IMR-90 (cell line): ENCODE data around the gene TPPP. TPM values are rescaled to one million over a fixed set of nuclear protein-coding genes. Genes with fewer than 3 reads are reported as not detected.

Source experiments
- ATAC-seq: fragments of 200-7000 bp; cut with Tn5 transposase; 2 replicates; pipeline ENCODE4 v1.9.1; 2020; ENCODE audit warnings: low read depth, mild to moderate bottlenecking, moderate library complexity
- BruUV-seq: library from RNA; stranded (reverse); fragments of 400-500 nt; replicated peaks from 2 replicates; lab custom pipeline; 2021; lab: Mats Ljungman, UMichigan
- CTCF ChIA-PET: fragments of 300-600 bp; formaldehyde crosslinking; extraction: SDS; loops from one replicate; lab custom pipeline; 2021; ENCODE audit warnings: antibody characterized with exemption; lab: Yijun Ruan, JAX
- POLR2A ChIA-PET: fragments of 300-600 bp; sonication (Branson Sonifier 250); formaldehyde crosslinking; loops from one replicate; lab custom pipeline; 2022; ENCODE audit warnings: antibody characterized with exemption; ENCODE audit not compliant: unreplicated experiment; lab: Charles Lee
- DNase-seq: peaks from one replicate; pipeline ENCODE4 v3.0.0; 2013
- H2AFZ ChIP-seq: replicated peaks from 2 replicates; pipeline ENCODE3; 2013; ENCODE audit warnings: low read length, mild to moderate bottlenecking; ENCODE audit not compliant: poor library complexity
- H2AK5ac ChIP-seq: 2 replicates; pipeline ENCODE4 v1.6.1; 2013; ENCODE audit warnings: low read depth, low read length, inconsistent platforms
- H2AK9ac ChIP-seq: replicated peaks from 2 replicates; pipeline ENCODE3; 2013; ENCODE audit warnings: mild to moderate bottlenecking, low read depth, low read length, moderate library complexity; ENCODE audit not compliant: poor library complexity
- H2BK120ac ChIP-seq: 2 replicates; pipeline ENCODE4 v1.6.1; 2013; ENCODE audit warnings: low read depth, low read length, inconsistent platforms
- H2BK15ac ChIP-seq: 3 replicates; pipeline ENCODE4 v1.6.1; 2013; ENCODE audit warnings: low read depth, low read length, inconsistent platforms
- H2BK20ac ChIP-seq: 2 replicates; pipeline ENCODE4 v1.6.1; 2013; ENCODE audit warnings: low read depth, mild to moderate bottlenecking, inconsistent platforms, low read length, moderate library complexity
- H2BK5ac ChIP-seq: 2 replicates; pipeline ENCODE4 v1.6.1; 2013; ENCODE audit warnings: mild to moderate bottlenecking, low read depth, low read length, inconsistent platforms; ENCODE audit not compliant: poor library complexity, severe bottlenecking
- H3K14ac ChIP-seq: replicated peaks from 2 replicates; pipeline ENCODE4 v1.6.1; 2013; ENCODE audit warnings: low read depth, low read length, inconsistent platforms
- H3K18ac ChIP-seq: 2 replicates; pipeline ENCODE4 v1.6.1; 2013; ENCODE audit warnings: low read depth, low read length, control low read depth
- H3K23ac ChIP-seq: 2 replicates; pipeline ENCODE4 v1.6.1; 2013; ENCODE audit warnings: low read depth, low read length, inconsistent platforms
- H3K27ac ChIP-seq: 2 replicates; pipeline ENCODE4 v1.5.1; 2013; ENCODE audit warnings: mild to moderate bottlenecking, control low read depth, low read length; ENCODE audit not compliant: insufficient read depth
- H3K27me3 ChIP-seq: 2 replicates; pipeline ENCODE4 v1.6.1; 2013; ENCODE audit warnings: low read length; ENCODE audit not compliant: control insufficient read depth, insufficient read depth
- H3K36me3 ChIP-seq: 2 replicates; pipeline ENCODE4 v1.6.1; 2013; ENCODE audit warnings: low read length, mixed read lengths; ENCODE audit not compliant: control insufficient read depth, insufficient read depth
- H3K4ac ChIP-seq: 2 replicates; pipeline ENCODE4 v1.6.1; 2013; ENCODE audit warnings: low read depth, low read length, inconsistent platforms
- H3K4me1 ChIP-seq: 2 replicates; pipeline ENCODE4 v1.6.1; 2013; ENCODE audit warnings: low read length, mixed read lengths; ENCODE audit not compliant: control insufficient read depth, insufficient read depth
- H3K4me2 ChIP-seq: 2 replicates; pipeline ENCODE4 v1.6.1; 2013; ENCODE audit warnings: low read depth, mild to moderate bottlenecking, control low read depth, low read length, moderate library complexity
- H3K4me3 ChIP-seq: 2 replicates; pipeline ENCODE4 v1.5.1; 2013; ENCODE audit warnings: low read depth, mild to moderate bottlenecking, control low read depth, low read length, moderate library complexity; ENCODE audit not compliant: insufficient read depth
- H3K56ac ChIP-seq: 2 replicates; pipeline ENCODE4 v1.6.1; 2013; ENCODE audit warnings: low read length, inconsistent platforms; ENCODE audit not compliant: insufficient read depth; ENCODE audit errors: extremely low read depth
- H3K79me1 ChIP-seq, 2 experiments: 2 replicates each; pipeline ENCODE4 v1.6.1; 2013; ENCODE audit warnings: low read length in 2 of 2, inconsistent platforms in 1 of 2, low read depth in 1 of 2
- H3K9ac ChIP-seq: 2 replicates; pipeline ENCODE4 v1.6.1; 2013; ENCODE audit warnings: low read depth, low read length, control low read depth
- H3K9me1 ChIP-seq: 2 replicates; pipeline ENCODE4 v1.6.1; 2013; ENCODE audit warnings: low read length, inconsistent platforms; ENCODE audit not compliant: insufficient read depth
- H3K9me3 ChIP-seq: 2 replicates; pipeline ENCODE4 v1.6.1; 2013; ENCODE audit warnings: low read length; ENCODE audit not compliant: control insufficient read depth, insufficient read depth
- H4K20me1 ChIP-seq: 2 replicates; pipeline ENCODE4 v1.6.1; 2013; ENCODE audit warnings: low read length, inconsistent platforms; ENCODE audit not compliant: insufficient read depth
- H4K5ac ChIP-seq: 2 replicates; pipeline ENCODE4 v1.6.1; 2013; ENCODE audit warnings: mild to moderate bottlenecking, low read depth, low read length, control low read depth
- H4K8ac ChIP-seq, 2 experiments: 2 replicates each; pipeline ENCODE4 v1.6.1; 2013; ENCODE audit warnings: low read depth in 2 of 2, low read length in 2 of 2, control low read depth in 1 of 2, inconsistent platforms in 1 of 2
- H4K91ac ChIP-seq: 2 replicates; pipeline ENCODE4 v1.6.1; 2013; ENCODE audit warnings: low read depth, low read length, inconsistent platforms; ENCODE audit not compliant: insufficient read depth
- CEBPB ChIP-seq: IDR thresholded peaks from 2 replicates; pipeline ENCODE4 v1.6.1; 2012; ENCODE audit warnings: low read depth, low read length, improper control_type of control experiment
- CTCF ChIP-seq: conservative IDR thresholded peaks from 2 replicates; pipeline ENCODE4 v1.5.1; 2012; ENCODE audit warnings: mild to moderate bottlenecking, low read depth, low read length, improper control_type of control experiment
- ELK1 ChIP-seq: fragments of 150-350 bp; IDR thresholded peaks from 2 replicates; pipeline ENCODE4 v1.6.1; 2016; ENCODE audit warnings: low read depth, mild to moderate bottlenecking, low read length, moderate library complexity, borderline replicate concordance
- FOS ChIP-seq: fragments of 150-350 bp; IDR thresholded peaks from 2 replicates; pipeline ENCODE4 v1.6.1; 2016; ENCODE audit warnings: low read depth, low read length
- MAFK ChIP-seq: IDR thresholded peaks from 2 replicates; pipeline ENCODE4 v1.6.1; 2012; ENCODE audit warnings: low read depth, low read length, improper control_type of control experiment
- POLR2A ChIP-seq: IDR thresholded peaks from 2 replicates; pipeline ENCODE4 v1.6.1; 2012; ENCODE audit warnings: mild to moderate bottlenecking, low read depth, low read length
- RAD21 ChIP-seq: IDR thresholded peaks from 2 replicates; pipeline ENCODE4 v1.6.1; 2012; ENCODE audit warnings: low read length, improper control_type of control experiment
- WGBS, 2 experiments: methylation state at CpG; one replicate each; pipeline versions ENCODE4 v1.1.5 to v1.1.7; 2013; ENCODE audit warnings: missing lambda C conversion rate in 2 of 2; ENCODE audit not compliant: insufficient read length in 1 of 2; ENCODE audit errors: extremely low coverage in 2 of 2; 5-methylcytosine and 5-hydroxymethylcytosine counted together
- dilution Hi-C: fragments of 300-500 bp; cut with HindIII; formaldehyde crosslinking; loops from one replicate; pipeline ENCODE4 v1.14.3; 2018; ENCODE audit warnings: low sequenced_read_pairs; ENCODE audit not compliant: unreplicated experiment
- in situ Hi-C: fragments of 300-500 bp; cut with MboI; formaldehyde crosslinking; loops from 3 replicates; pipeline ENCODE4 v1.14.3; 2019; ENCODE audit warnings: low sequenced_read_pairs, inconsistent platforms, mixed read lengths
- intact Hi-C: fragments of 100-400 bp; cut with micrococcal nuclease; formaldehyde crosslinking; loops from 2 replicates; pipeline ENCODE4 v1.10.0; 2022
- polyA plus RNA-seq, 3 experiments: library from polyadenylated mRNA; depleted of rRNA; stranded (reverse); fragments of >200 nt; gene quantifications; 2 replicates each; pipeline ENCODE4 v1.2.3, GENCODE V29; 2012; ENCODE audit warnings: low replicate concordance in 1 of 3
- total RNA-seq: library from RNA; depleted of rRNA; stranded (reverse); fragments of >200 nt; gene quantifications from 2 replicates; pipeline ENCODE4 v1.2.3, GENCODE V29; 2012
- TF ChIP-seq, protein P1 (sequence below): fragments of 150-350 bp; IDR thresholded peaks from 2 replicates; pipeline ENCODE4 v1.6.1; 2017; ENCODE audit warnings: mild to moderate bottlenecking, antibody characterized with exemption, low read length, low read depth

The TPPP gene
- total and polyA plus RNA-seq, 2 of the 4 experiments (the other 2 are of a cell fraction): under 0.01 to 0.07 TPM

- Histone ChIP-seq H3K9me3 (no peaks in the 10 kb centered on the region), H2BK20ac (no peak overlapping the region), H3K4ac (no peak overlapping the region), H4K8ac (no peak overlapping the region), H3K14ac (no peak overlapping the region), H3K4me2 (no peak overlapping the region), H3K23ac (no peak overlapping the region), H3K18ac (no peak overlapping the region), H2AFZ (no peak overlapping the region), H2AK5ac (no peak overlapping the region), H2BK5ac (no peak overlapping the region), H3K27me3 (no peaks in the 10 kb centered on the region), H3K36me3 (peaks cover 6% of the 10 kb centered on the region), H4K91ac (no peak overlapping the region), H4K20me1 (no peaks in the 10 kb centered on the region), H3K4me1 (no peaks in the 10 kb centered on the region), H2AK9ac (no peak overlapping the region), H3K27ac (no peak overlapping the region), H2BK15ac (no peak overlapping the region), H3K9ac (no peak overlapping the region), H3K9me1 (peaks cover 6% of the 10 kb centered on the region), H3K79me1 (no peaks in the 10 kb centered on the region; a peak in 1 of 4 replicates), H4K5ac (no peak overlapping the region), H2BK120ac (no peak overlapping the region), H3K56ac (no peak overlapping the region), H3K4me3 (no peak overlapping the region)
- no peak for DNase-seq
- TF ChIP-seq CEBPB (no peak), RAD21 (no peak), MAFK (no peak), ELK1 (no peak), CTCF (no peak), FOS (no peak), POLR2A (no peak)
- TF ChIP-seq, protein P1, sequence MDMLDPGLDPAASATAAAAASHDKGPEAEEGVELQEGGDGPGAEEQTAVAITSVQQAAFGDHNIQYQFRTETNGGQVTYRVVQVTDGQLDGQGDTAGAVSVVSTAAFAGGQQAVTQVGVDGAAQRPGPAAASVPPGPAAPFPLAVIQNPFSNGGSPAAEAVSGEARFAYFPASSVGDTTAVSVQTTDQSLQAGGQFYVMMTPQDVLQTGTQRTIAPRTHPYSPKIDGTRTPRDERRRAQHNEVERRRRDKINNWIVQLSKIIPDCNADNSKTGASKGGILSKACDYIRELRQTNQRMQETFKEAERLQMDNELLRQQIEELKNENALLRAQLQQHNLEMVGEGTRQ: no peak
- WGBS, 2 experiments: 86% methylated on average over 1 of the region's 16 CpGs; no CpG with 5 or more reads in 1 of the 2 experiments
- dilution Hi-C loops: no loop called here
- ChIA-PET CTCF (no interaction called here), POLR2A (no interaction called here)
- no peak for ATAC-seq
- in situ Hi-C loops: no loop called here
- intact Hi-C loops: no loop called here
- no TSS peak for BruUV-seq
Observed at GRCh38 chr5:651296-652022, 41.7 kb downstream of the TPPP start.
